HG03139 (cell line): Measurements from ENCODE around the gene FOXJ3.

ENCODE experiments used
- ATAC-seq: cut with Tn5 transposase; IDR thresholded peaks from one replicate; pipeline ENCODE4 v1.9.1; 2021; ENCODE audit not compliant: unreplicated experiment

Gene FOXJ3

GRCh38 chr1:42335050-42335808 is at the start of gene FOXJ3:
FOXJ3 (minus strand) TSS chr1:42335235; CDS start chr1:42311093, 24,142 bp downstream.
- ATAC-seq: peak; percentile 83

GRCh38 chr1:42381280-42381673 is 46.2 kb upstream of the FOXJ3 start:
- ATAC-seq: no peak

- ATAC-seq: peak; percentile 89
Observed at GRCh38 chr1:42380586-42381279, 45.7 kb upstream of the FOXJ3 start, which contains the start of gene RIMKLA. RIMKLA (plus strand) TSS chr1:42380792; CDS start chr1:42380935, 143 bp downstream.

GRCh38 chr1:42379794-42380585 is 45.0 kb upstream of the FOXJ3 start:
- peak; percentile 26 for ATAC-seq

GRCh38 chr1:42372796-42373195 is 37.8 kb upstream of the FOXJ3 start:
- no peak for ATAC-seq

GRCh38 chr1:42370876-42371549 is 36.0 kb upstream of the FOXJ3 start:
- ATAC-seq: no peak

GRCh38 chr1:42369471-42369870 is 34.4 kb upstream of the FOXJ3 start:
- no peak for ATAC-seq

- ATAC-seq: no peak
Observed at GRCh38 chr1:42368096-42368795, 33.2 kb upstream of the FOXJ3 start.

- ATAC-seq: no peak
Observed at GRCh38 chr1:42365118-42365517, 30.1 kb upstream of the FOXJ3 start.

- ATAC-seq: no peak
Observed at GRCh38 chr1:42364542-42364941, 29.5 kb upstream of the FOXJ3 start.

GRCh38 chr1:42364089-42364488 is 29.1 kb upstream of the FOXJ3 start:
- ATAC-seq: no peak

GRCh38 chr1:42359466-42359865 is 24.4 kb upstream of the FOXJ3 start:
- no peak for ATAC-seq

GRCh38 chr1:42358791-42359190 is 23.8 kb upstream of the FOXJ3 start:
- no peak for ATAC-seq

GRCh38 chr1:42350086-42350485 is 15.1 kb upstream of the FOXJ3 start:
- no peak for ATAC-seq

- no peak for ATAC-seq
Observed at GRCh38 chr1:42348498-42348897, 13.5 kb upstream of the FOXJ3 start.

GRCh38 chr1:42343049-42343448 is 8.0 kb upstream of the FOXJ3 start:
- no peak for ATAC-seq

GRCh38 chr1:42340901-42341300 is 5.9 kb upstream of the FOXJ3 start:
- ATAC-seq: no peak

- no peak for ATAC-seq
Observed at GRCh38 chr1:42340093-42340492, 5.1 kb upstream of the FOXJ3 start.

- ATAC-seq: no peak
Observed at GRCh38 chr1:42336978-42337377, 1.9 kb upstream of the FOXJ3 start.

GRCh38 chr1:42335809-42336518 is 929 bp upstream of the FOXJ3 start:
- ATAC-seq: no peak
